ENCODE measurements around the gene OR2T12.
"Not testable (repeated sequence)": the region's sequence is repeated elsewhere in the genome, so short reads cannot be mapped to it uniquely, and the experiment has no call there.

The OR2T12 gene, protein sequence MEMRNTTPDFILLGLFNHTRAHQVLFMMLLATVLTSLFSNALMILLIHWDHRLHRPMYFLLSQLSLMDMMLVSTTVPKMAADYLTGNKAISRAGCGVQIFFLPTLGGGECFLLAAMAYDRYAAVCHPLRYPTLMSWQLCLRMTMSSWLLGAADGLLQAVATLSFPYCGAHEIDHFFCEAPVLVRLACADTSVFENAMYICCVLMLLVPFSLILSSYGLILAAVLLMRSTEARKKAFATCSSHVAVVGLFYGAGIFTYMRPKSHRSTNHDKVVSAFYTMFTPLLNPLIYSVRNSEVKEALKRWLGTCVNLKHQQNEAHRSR

DNA sequence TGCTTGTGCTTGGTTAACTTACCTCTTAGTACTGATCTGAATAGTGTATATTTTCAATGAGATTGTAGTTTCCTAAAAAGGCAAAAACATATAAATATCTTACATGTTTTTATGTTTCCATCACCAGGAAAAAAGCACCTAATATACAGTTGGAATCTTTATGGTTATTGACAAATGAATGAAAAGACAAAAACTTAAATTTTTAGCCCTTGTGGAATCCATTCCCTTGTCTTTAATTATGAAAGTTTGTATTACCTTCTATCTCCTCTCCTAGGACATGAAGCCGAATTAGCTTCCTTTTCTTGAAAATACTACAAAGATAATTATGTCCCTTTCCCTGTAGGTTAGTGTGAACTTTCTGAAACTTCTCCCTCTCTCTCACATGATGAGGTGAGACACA lies at the start of gene OR2T12:
Gene OR2T12, minus strand, starts transcription at position 101 of the 400 bp plus-strand sequence. CDS start 7,846 bp downstream, outside the sequence.
- DNase-seq (ENCODE audit: low spot score), result no peak
- Mint-ChIP-seq H3K27me3 (ENCODE audit: low read depth) (no peaks in the 10 kb centered on the region), H3K36me3 (ENCODE audit: low read depth) (no peaks in the 10 kb centered on the region), H3K4me1 (ENCODE audit: low read depth) (no peaks in the 10 kb centered on the region), H3K9me3 (no peaks in the 10 kb centered on the region), H3K4me3 (no peak within 1 kb of the TSS), H3K27ac (no peak within 1 kb of the TSS)

DNA sequence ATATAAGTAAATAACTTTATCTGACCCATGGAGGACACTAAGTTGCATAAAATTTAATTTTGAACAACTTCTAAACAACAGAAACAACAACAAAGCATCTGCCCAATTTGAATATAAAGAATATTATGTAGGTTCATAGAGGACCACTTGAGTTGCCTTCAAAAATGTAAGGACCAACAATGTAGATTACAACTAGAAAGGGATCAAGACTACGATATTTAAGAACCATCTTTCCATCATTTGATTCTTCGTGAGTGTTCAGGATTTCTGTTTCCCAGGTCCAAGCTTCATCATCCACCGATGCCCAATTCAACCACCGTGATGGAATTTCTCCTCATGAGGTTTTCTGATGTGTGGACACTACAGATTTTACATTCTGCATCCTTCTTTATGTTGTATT lies 45.3 kb upstream of the OR2T12 start, which contains the start of gene OR14C36:
Gene OR14C36, plus strand, starts transcription at position 301 of the 400 bp plus-strand sequence. Its CDS starts 0 bp downstream, at position 301.
- no peak within 1 kb of the TSS for H3K27ac Mint-ChIP-seq
- H3K27me3 Mint-ChIP-seq (ENCODE audit: low read depth), result no peaks in the 10 kb centered on the region
- no peaks in the 10 kb centered on the region for H3K36me3 Mint-ChIP-seq (ENCODE audit: low read depth)
- no peaks in the 10 kb centered on the region for H3K9me3 Mint-ChIP-seq
- DNase-seq (ENCODE audit: low spot score), result no peak
- no peak within 1 kb of the TSS for H3K4me3 Mint-ChIP-seq
- no peaks in the 10 kb centered on the region for H3K4me1 Mint-ChIP-seq (ENCODE audit: low read depth)

DNA sequence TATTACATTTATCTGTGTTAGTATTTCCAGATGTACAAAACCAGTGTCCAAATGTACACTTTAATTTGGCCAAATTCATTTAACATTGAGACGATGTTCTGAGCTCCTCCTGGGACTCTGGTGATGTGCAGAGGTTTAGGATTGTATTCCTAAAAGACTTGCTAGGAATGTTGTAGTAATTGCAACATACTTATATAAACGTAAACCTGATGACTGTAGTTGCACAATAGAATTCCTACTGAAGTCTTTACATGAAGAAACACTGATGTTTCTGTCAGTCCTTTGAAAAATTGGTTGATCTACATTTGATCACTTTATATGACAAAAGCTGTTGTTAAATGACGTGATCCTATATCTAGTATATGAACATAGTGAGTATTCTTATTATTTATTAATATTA lies 40.2 kb upstream of the OR2T12 start:
- no peak for DNase-seq (ENCODE audit: low spot score)
- Mint-ChIP-seq H3K4me3 (no peak overlapping the region), H3K4me1 (ENCODE audit: low read depth) (no peaks in the 10 kb centered on the region), H3K36me3 (ENCODE audit: low read depth) (no peaks in the 10 kb centered on the region), H3K27me3 (ENCODE audit: low read depth) (no peaks in the 10 kb centered on the region), H3K9me3 (no peaks in the 10 kb centered on the region), H3K27ac (no peak overlapping the region)

DNA sequence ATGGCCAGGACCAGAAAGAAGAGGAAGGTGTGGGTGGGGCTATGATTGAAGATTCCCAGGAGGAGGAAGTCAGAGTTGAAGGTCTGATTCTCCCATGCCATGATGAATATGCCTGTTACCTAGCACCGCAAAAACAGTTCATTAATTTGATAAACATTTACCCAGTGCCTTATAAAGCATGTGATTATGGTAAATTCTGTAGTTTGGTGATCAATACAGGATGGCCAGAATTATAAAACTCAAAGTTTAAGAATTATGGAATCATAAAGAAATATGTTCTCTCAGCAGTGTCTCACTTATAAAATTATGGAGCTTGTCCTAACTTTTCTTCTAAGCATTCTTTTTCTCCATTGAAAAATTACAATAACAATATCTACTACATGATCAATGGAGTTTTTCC lies 21.2 kb upstream of the OR2T12 start, which contains the start of gene OR2M7:
Gene OR2M7, minus strand, starts transcription at position 101 of the 400 bp plus-strand sequence. Its CDS starts 0 bp downstream, at position 101.
- H3K27me3 Mint-ChIP-seq (ENCODE audit: low read depth), result no peaks in the 10 kb centered on the region
- no peaks in the 10 kb centered on the region for H3K36me3 Mint-ChIP-seq (ENCODE audit: low read depth)
- H3K27ac Mint-ChIP-seq, result no peak within 1 kb of the TSS
- H3K9me3 Mint-ChIP-seq, result no peaks in the 10 kb centered on the region
- no peak within 1 kb of the TSS for H3K4me3 Mint-ChIP-seq
- H3K4me1 Mint-ChIP-seq (ENCODE audit: low read depth), result no peaks in the 10 kb centered on the region
- DNase-seq (ENCODE audit: low spot score), result no peak

DNA sequence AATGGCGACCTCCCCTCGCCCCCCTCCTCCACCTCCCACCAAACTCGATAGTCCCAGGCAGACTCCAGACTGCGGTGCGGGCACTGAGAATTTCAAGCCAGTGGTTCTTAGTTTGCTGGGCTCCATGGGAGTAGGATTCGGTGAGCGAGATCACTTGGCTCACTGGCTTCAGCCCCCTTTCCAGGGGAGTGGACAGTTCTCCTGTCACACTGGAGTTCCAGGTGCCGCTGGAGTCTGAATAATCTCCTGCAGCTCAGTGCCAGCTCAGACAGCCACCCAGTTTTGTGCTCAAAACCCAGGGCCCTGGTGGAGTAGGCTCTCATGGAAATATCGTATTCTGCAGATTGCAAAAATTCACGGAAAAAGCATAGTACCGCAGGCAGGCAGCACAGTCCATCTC lies 13.6 kb upstream of the OR2T12 start:
- Mint-ChIP-seq H3K36me3 (ENCODE audit: low read depth) (no peaks in the 10 kb centered on the region), H3K4me3 (no peak overlapping the region), H3K27me3 (ENCODE audit: low read depth) (no peaks in the 10 kb centered on the region), H3K9me3 (peaks cover 20% of the 10 kb centered on the region), H3K4me1 (ENCODE audit: low read depth) (no peaks in the 10 kb centered on the region), H3K27ac (no peak overlapping the region)
- DNase-seq (ENCODE audit: low spot score), result no peak

DNA sequence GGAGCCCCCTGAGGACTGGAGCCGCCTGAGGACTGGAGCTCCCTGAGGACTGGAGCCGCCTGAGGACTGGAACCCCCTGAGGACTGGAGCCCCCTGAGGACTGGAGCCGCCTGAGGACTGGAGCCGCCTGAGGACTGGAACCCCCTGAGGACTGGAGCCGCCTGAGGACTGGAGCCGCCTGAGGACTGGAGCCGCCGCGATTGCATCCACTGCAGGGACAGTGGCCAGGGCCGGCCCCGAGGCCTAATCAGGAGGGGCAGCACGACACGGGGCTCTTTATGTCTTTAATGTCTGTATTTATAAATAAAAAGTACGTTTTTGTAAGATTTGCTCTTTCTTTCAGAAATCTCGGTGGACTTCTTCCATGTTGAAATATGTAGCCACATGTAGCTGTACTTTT lies 3.5 kb upstream of the OR2T12 start:
- not testable (repeated sequence) for H3K9me3 Mint-ChIP-seq; H3K27me3 Mint-ChIP-seq (ENCODE audit: low read depth); H3K4me3 Mint-ChIP-seq; H3K4me1 Mint-ChIP-seq (ENCODE audit: low read depth); DNase-seq (ENCODE audit: low spot score); H3K27ac Mint-ChIP-seq; H3K36me3 Mint-ChIP-seq (ENCODE audit: low read depth)

DNA sequence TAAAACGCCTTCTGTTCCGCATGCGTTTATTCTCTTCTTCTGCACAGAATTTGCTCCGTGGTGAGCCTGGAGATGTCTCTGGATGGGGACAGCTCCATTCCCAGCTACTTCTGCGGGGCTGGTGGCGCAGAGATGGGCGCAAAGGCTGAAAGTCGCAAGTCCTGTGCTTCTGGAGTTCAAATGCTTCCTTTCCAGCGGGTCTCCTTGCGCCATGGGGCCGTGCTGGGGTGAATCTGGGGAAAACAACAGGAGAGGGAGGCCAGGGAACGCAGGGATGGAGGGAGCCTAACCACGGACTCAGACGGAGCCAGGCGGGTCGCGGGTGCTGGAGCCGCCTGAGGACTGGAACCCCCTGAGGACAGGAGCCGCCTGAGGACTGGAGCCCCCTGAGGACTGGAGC lies 2.9 kb upstream of the OR2T12 start:
- H3K36me3 Mint-ChIP-seq (ENCODE audit: low read depth), result no peaks in the 10 kb centered on the region
- no peak overlapping the region for H3K4me3 Mint-ChIP-seq
- no peak for DNase-seq (ENCODE audit: low spot score)
- no peaks in the 10 kb centered on the region for H3K9me3 Mint-ChIP-seq
- no peak overlapping the region for H3K27ac Mint-ChIP-seq
- no peaks in the 10 kb centered on the region for H3K27me3 Mint-ChIP-seq (ENCODE audit: low read depth)
- H3K4me1 Mint-ChIP-seq (ENCODE audit: low read depth), result no peaks in the 10 kb centered on the region

DNA sequence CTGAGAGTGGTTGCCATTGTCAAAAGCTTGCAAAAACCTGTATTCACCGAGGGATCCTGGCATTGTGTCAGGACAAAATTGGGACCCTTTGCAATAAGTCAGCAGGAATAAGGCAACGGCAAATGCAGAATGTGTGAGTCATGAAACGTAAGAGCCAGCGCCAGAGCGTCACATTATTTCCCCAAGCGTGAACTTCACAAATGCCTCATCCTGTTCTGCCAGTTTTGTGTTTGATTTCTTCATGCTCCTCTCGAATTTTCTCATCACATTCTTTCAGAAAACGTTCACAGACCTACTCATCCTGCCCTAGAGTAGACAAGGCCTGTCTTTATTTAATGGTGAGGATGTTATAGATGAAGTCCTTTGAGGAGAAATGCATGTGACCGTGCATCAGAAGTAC lies 2.4 kb upstream of the OR2T12 start:
- not testable (repeated sequence) for DNase-seq (ENCODE audit: low spot score); H3K4me1 Mint-ChIP-seq (ENCODE audit: low read depth); H3K9me3 Mint-ChIP-seq; H3K36me3 Mint-ChIP-seq (ENCODE audit: low read depth); H3K27me3 Mint-ChIP-seq (ENCODE audit: low read depth); H3K27ac Mint-ChIP-seq; H3K4me3 Mint-ChIP-seq

DNA sequence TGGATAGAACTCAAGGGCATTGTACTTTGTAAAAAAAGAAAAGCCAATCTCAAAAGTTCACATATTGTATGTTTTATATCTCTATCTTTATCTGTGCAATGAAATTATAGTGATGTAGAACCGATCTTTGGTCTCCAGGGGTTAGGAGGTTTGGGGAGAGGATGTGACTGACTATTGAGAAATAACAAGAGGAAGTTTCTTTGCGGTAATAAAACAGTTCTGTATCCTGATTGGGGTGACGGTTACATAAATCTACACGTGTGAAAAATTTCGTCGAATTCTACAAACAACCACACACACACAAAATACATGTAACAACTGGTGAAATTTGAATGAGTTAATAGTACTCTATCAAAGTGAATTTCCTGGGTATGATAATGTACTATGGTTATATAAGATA lies 14.8 kb downstream of the OR2T12 start:
- DNase-seq (ENCODE audit: low spot score), result no peak
- Mint-ChIP-seq H3K9me3 (no peaks in the 10 kb centered on the region), H3K27me3 (ENCODE audit: low read depth) (no peaks in the 10 kb centered on the region), H3K27ac (no peak overlapping the region), H3K36me3 (ENCODE audit: low read depth) (no peaks in the 10 kb centered on the region), H3K4me3 (no peak overlapping the region), H3K4me1 (ENCODE audit: low read depth) (no peaks in the 10 kb centered on the region)

DNA sequence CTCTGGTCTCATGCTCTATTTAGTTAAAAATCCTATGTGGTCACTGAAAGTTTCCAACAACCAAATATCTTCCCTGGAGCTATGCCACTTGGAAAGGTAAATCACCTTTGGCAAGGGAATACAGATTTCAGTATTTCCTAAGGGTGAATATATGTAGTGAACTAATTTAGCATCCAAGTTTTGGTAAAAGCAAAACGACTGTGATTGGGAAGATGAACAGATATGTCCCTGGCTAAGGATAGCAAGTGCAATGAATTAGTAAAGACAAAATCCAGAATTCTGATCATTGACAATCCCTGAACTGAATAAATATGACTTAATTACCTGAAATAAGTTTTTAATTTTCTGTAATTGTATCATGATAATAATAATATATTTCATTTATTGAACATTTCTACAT lies 25.3 kb downstream of the OR2T12 start, which contains the start of gene OR2T33:
Gene OR2T33, minus strand, starts transcription at position 101 of the 400 bp plus-strand sequence. CDS start 4,162 bp downstream, outside the sequence.
- H3K4me1 Mint-ChIP-seq (ENCODE audit: low read depth), result no peaks in the 10 kb centered on the region

DNA sequence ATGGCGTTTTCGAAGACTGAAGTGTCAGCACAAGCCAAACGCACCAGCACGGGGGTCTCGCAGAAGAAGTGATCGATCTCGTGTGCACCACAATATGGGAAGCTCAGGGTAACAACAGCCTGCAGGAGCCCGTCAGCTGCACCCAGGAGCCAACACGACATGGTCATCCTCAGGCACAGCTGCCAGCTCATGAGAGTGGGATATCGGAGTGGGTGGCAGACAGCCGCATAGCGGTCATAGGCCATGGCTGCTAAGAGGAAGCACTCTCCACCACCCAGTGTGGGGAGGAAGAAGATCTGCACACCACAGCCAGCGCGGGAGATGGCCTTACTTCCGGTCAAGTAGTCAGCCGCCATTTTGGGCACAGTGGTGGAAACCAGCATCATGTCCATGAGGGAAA lies 30.0 kb downstream of the OR2T12 start:
- not testable (repeated sequence) for H3K27me3 Mint-ChIP-seq (ENCODE audit: low read depth); H3K9me3 Mint-ChIP-seq; H3K27ac Mint-ChIP-seq; H3K36me3 Mint-ChIP-seq (ENCODE audit: low read depth); DNase-seq (ENCODE audit: low spot score); H3K4me1 Mint-ChIP-seq (ENCODE audit: low read depth); H3K4me3 Mint-ChIP-seq

More for the DNA sequence above, 25.3 kb downstream of the OR2T12 start, which contains the start of gene OR2T33:
- Mint-ChIP-seq H3K4me3 (no peak within 1 kb of the TSS), H3K27ac (no peak within 1 kb of the TSS), H3K27me3 (ENCODE audit: low read depth) (no peaks in the 10 kb centered on the region), H3K36me3 (ENCODE audit: low read depth) (no peaks in the 10 kb centered on the region), H3K9me3 (no peaks in the 10 kb centered on the region)
- no peak for DNase-seq (ENCODE audit: low spot score)

DNA sequence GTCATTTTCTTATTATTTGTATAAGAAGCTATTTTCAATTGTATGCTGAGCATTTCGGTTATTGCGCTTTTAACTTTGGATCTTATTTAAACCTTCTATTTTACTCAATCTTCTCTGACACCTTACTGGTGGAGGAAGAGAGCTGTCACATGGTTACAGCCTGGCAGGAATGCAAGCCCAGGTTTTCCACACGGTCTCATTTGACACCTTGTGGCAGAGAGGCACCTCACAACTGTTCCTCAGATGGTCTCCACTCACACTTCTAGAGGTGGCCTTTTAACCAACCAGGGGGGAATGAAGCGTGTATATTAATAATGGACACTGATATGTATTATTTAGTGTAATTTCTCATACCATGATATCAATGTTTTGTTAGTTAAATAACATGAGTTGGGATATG lies 35.0 kb downstream of the OR2T12 start:
- H3K4me1 Mint-ChIP-seq (ENCODE audit: low read depth), result no peaks in the 10 kb centered on the region
- H3K27me3 Mint-ChIP-seq (ENCODE audit: low read depth), result no peaks in the 10 kb centered on the region
- H3K9me3 Mint-ChIP-seq, result no peaks in the 10 kb centered on the region
- H3K27ac Mint-ChIP-seq, result no peak overlapping the region
- H3K4me3 Mint-ChIP-seq, result no peak overlapping the region
- H3K36me3 Mint-ChIP-seq (ENCODE audit: low read depth), result no peaks in the 10 kb centered on the region
- DNase-seq (ENCODE audit: low spot score), result no peak

DNA sequence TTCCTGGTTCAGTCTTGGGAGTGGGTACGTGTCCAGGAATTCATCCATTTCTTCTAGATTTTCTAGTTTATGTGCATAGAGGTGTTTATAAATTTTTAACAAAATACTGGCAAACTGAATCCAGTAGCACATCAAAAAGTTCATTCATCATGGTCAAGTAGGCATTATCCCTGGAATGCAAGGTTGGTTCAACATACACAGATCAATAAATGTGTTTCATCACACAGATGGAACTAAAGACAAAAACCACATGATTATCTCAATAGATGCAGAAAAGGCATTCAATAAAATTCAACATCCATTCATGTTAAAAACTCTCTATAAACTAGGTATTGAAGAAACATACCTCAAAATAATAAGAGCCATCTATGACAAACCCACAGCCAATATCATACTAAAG lies 43.9 kb downstream of the OR2T12 start:
- H3K27me3 Mint-ChIP-seq (ENCODE audit: low read depth); H3K36me3 Mint-ChIP-seq (ENCODE audit: low read depth); H3K4me1 Mint-ChIP-seq (ENCODE audit: low read depth); H3K27ac Mint-ChIP-seq; DNase-seq (ENCODE audit: low spot score); H3K4me3 Mint-ChIP-seq: not testable (repeated sequence)
- H3K9me3 Mint-ChIP-seq, result peaks cover 12% of the 10 kb centered on the region

DNA sequence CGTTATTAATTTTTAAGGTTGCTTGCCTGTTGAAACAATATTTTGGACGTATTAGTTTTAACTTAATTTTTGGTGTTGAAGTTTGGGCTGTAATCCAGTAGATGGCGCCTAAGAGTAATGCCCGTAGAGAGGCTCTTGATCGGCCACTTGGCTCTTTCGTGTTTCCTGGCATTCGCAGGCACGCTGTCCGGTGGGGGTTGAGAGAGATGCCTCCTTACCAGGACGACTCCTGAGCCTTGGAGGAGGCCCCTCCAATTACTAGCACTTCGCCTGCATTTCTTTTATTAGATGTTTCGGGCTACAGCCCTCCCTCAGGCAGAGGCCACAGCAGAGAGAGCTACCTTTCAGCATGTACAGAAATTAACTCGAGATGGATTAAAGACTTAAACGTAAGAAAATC lies 60.0 kb downstream of the OR2T12 start:
- Mint-ChIP-seq H3K4me1 (ENCODE audit: low read depth) (peaks cover 2% of the 10 kb centered on the region), H3K36me3 (ENCODE audit: low read depth) (no peaks in the 10 kb centered on the region), H3K27me3 (ENCODE audit: low read depth) (peaks cover 2% of the 10 kb centered on the region), H3K4me3 (peak overlapping the region; percentile 57), H3K9me3 (no peaks in the 10 kb centered on the region), H3K27ac (no peak overlapping the region)
- DNase-seq (ENCODE audit: low spot score), result peak; percentile 6

All from T-helper 2 cell treated with Interferon-gamma antibody and Interleukin-4, amounts not matched to agents 5 μg/mL and 100 μg/mL, for 36 hours (primary cell).